Measurements from ENCODE around the gene SLC8A2.

Gene SLC8A2

DNA sequence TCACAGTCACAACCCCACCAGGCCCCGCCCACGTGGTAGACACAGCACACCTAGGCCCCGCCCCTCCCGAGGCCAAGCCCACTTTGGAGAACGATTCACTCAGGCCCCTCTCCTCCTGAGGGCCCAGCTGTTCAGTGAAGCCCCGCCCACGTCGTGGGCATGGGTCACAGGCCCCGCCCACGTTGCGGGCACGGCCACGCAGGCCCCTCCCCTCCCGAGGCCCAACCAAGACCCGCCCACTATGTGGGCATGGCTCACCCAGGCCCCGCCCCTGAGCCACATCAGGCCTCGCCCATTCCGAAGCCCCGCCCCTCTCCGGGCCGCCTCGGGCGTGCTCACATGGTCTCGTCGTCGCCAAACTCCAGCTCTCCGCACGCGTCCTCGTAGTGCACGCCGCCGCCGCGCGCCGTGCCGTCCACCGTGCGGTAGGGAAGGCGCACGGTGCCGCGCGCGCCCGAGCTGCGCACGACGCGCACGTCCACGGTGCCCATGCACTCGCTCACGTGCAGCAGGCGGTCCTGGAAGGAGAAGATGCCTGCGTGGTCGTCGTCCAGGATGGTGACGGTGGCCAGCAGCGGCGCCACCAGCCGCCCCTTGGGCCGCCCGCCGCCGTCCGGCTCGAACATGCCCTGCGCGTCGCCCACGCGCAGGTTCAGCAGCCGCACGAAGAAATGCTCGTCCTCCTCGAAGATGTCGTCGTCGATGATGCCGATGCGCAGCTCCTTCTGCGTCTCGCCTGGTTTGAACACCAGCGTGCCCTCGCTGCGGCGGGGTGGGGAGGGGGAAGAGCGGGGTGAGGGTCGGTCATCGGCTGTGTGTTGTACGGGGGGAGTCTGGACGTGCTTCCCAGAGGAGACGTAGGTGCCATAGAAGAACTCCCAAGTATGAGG lies 24.0 kb downstream of the SLC8A2 start:
- DNase-seq: peak; percentile 48

DNA sequence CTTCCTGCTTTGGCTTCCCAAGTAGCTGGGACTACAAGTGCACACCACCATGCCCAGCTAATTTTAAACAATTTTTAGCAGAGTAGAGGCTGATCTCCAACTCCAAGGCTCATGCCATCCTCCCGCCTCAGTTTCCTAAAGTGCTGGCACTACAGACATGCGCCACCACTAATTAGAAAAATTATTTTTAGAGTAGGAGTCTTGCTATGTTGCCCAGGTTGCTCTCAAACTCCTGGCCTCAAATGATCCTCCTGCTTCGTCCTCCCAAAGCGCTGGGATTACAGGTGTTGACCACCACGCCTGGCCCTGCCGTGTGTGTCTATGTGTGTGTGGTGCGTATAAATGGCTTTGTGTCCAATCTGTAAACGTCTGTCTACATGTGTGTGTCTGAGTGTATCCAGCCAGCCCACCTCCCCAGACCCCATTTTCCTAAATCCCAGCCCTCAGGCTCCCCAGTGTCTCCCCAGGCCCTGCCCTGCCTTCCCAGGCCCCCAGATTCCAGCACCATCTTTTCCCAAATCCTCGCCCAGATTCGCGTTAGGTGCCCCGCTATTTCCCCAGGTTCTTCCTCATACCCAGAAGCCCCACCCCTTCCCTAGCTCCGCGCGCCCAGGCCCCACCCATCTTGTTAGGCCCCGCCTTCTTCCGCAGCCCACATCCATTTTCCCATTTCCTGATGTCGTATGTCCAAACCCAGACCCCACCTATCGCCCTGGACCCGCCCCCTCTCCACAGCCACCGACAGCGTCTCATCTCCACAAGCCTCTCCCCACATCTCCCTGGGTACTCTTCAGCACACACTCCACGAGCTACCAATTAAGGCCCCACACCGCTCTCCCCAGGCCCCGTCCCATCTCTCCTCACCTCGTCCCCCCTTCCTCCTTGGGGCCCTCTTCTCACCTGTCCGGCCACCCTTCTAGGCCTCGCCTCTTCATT lies 24.9 kb downstream of the SLC8A2 start:
- no peak for DNase-seq

DNA sequence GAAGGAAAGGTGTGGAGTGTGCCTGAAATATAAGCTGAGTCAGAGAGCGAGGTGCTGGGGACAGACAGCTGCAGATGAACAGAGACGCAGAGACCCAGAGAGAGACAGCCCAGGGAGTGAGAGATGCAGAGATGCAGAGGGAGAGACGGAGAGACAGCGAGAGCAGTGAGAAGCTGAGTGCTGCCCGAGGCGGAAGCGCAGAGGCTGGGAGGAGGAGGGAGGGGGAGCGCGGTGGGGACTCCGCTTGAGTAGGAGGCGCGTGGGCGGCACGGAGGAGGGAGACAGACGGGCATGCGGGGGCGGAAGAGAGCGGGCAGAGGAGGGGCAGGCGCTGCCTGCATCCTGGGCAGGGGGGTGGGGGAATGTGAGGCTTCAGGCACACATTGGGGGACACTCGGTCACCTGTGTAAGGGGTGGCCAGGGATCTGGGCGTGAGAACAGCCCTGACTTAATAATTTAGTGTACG lies 25.7 kb downstream of the SLC8A2 start:
- peak; percentile 80 for DNase-seq

DNA sequence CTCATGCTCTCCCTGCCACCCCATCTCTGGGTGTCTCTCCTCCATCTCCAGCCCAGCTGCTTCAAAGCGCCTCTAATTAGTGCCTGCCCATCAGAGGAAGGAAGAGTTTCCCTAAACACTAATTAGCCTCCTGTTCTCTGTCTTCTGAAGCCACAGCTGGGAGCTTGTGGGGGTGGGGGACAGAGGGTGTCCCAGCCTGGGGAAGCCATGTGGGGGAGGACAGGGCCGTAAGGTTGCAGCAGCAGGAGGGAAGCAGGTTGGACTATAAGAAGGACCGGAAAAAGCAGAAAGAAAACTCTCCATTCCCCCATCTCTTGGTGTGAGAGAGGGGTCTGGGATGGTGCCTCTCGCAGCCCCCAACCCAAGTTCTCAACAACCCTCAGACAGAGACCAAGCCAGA lies 26.2 kb downstream of the SLC8A2 start:
- DNase-seq: no peak

DNA sequence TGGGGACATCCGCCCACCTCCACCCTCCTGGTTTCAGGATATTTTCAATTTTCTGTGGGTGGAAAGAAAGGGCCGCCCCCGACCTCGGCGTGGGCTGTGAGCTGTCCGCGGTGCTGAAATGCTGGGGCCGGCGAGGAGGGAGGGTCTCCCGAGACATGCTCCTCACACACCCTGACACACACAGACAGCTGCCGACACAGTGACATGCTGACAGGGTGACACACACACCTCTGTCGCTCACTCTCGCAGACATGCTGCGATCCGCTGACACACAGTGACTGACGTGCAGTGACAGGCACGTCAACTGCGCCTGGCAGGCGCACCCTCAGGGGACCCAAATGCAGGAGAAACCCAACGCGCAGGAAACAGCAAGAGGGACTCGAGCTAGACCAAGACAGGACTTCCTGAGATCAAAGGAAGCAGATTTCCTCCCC lies 27.3 kb downstream of the SLC8A2 start:
- DNase-seq: peak; percentile 38

DNA sequence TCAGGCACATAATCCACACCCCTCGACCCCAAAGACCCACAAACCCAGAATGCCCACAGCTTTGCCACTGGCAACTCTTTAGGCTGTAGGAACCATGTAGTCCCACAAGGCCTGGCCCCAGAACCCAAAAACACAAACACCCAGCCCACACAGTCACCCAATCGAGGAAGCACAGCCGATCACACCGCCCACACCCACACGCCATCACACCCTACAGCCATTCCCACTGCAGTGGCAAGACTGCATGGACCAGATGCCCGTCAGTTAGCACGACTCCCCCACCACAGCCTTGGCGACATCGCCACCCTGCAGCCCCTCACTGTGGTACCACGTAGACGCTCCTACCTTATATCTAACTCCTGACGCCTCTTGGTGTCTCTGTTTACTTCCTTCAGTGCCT lies 28.4 kb downstream of the SLC8A2 start:
- no peak for DNase-seq

DNA sequence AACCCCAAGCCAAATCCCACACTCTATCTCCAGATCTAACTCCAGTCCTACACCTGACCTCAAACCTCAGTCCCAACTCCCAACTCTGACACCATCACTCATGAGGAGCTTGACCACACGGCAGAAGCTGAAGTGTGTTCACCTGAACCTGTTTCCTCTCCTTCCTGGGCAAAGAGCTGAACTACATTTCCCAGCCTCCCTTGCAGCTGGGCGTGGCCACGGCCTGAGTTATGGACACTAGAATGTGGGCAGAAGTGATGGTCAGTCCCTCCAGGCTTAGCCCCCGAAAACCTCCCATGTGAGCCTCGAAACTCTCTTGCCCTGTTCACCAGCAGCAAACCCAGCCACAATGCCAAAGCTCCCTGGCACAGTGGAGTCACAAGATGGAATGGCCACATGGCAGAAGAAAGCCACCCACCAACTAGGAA lies 32.9 kb downstream of the SLC8A2 start:
- DNase-seq: no peak

DNA sequence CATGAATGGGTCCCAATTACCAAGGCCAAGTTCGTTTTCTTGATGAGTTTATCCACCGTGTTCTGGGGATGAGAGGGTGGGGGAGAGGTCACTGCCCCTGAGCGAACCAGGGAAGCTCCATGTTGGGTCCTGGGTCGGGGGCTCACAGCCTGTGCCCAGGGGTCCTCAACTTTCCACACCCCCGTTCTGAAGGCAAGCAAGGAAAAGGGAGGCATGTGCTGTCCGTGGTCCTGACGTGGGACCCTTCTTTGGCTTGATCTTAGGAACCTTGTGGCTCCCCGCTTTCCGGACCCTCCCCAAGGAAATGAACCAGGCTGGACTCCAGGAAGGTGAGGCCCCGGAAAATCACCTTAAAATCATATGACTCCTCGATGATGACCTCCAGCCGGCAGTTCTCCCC lies 34.2 kb downstream of the SLC8A2 start:
- DNase-seq: no peak

DNA sequence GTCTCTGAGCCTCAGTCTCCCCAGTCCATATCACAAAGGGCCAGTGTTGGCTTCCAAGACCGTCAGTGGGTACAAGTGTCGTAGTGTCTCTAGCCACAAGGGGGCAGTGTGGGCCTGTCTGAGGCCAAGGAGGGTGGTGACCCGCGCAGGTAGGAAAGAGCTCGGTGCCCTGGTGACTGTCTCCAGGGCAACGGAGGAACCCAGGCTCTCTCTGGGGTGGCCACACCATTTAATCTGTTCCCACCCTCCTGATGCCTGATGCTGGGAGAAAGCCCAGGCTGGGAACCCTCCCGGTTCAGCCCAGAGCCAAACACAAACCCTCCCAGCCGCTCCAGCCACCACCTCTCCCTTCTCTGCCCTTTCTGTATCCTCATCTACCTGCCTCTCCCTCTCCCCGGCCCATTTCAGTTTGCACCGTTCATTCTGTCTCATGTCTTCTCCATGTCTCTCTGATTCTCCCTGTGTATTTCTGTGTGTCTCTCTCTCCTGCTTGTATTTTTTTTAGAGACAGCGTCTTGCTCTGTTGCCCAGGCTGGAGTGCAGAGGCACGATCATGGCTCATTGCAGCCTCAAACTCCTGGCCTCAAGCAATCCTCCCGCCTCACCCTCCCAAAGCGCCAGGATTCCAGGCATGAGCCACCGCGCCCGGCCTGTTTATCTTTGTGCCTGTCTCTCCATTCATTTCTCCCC lies 34.8 kb downstream of the SLC8A2 start:
- peak; percentile 88 for DNase-seq

DNA sequence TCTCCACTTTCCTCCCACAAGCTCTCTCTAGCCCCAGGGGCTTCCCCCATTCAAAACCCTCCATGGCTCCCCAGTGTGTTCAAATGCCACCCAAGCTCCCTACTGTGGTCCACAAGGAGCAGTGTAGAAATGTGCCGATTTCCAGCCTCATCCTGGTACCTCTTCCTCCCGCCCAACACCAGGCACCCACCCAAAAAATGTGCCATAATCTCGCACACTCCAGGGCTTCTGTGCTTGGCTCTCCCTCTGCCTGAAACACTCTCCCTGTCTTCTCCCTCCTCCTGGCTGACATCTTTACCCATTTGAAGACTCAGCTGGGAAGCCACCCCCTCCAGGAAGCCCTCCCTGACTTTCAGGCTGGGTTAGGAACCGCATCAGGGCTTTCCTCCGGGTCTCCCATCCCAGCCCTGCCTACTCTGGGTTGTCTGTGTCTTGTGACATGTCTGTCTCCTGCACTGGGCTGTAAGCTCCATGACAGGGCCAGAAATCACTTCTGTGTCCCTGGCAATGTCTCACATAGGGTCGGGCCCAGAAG lies 35.7 kb downstream of the SLC8A2 start:
- DNase-seq: no peak

DNA sequence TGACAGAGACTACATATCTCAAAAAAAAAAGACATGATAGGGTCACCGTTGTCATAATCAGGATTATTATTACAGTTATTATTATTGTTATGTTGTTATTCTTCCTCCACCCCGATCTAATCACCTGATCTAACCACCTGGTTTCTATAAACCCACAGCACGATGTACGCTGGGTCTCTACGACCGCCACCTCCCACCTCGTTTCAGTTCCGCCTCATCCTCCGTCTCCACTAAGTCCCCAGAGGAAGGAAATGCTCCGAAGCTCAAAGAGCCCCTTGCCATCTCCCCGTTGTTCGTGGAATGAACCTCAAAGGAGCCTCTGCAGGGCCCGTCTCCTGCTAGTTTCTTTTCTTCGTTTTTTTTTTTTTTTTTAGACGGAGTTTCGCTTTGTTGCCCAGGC lies 36.5 kb downstream of the SLC8A2 start:
- no peak for DNase-seq

DNA sequence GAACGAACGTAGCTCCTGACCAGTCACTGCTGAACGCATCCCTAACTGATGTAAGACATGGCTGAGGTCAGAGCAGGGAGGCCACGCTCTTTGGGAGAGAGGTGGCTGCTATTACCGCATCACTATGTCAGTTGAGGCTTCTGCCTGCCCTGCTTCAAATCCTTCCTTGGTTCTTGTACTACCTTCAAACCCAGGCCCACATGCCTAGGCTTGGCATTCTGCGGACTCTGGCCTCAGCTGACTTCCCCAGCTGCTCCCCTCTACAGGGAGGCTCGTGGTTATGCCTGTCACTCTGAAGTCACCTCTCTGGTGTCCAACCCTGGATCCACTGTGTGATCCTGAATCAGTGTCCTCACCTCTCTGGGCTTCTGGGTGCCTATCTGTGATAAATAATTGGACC lies 37.6 kb downstream of the SLC8A2 start:
- DNase-seq: no peak

DNA sequence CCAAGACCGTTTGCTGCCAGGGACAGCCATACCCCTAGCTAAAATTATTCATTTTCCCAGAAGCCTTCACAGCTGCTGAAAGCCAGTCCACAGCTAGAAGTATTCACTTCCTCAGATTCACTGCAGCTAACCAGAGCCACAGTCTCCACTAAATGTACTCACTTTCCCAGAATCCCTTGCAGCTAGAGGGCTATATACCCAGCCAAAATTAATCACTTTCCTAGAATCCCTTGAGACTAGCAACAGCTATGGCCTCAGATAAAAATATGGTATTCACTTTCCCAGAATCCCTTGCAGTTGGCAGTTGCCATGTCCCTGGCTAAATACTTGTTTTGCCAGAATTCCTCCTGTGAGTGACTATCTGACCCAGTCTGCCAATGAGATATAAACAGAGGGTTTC lies 38.6 kb downstream of the SLC8A2 start:
- no peak for DNase-seq

DNA sequence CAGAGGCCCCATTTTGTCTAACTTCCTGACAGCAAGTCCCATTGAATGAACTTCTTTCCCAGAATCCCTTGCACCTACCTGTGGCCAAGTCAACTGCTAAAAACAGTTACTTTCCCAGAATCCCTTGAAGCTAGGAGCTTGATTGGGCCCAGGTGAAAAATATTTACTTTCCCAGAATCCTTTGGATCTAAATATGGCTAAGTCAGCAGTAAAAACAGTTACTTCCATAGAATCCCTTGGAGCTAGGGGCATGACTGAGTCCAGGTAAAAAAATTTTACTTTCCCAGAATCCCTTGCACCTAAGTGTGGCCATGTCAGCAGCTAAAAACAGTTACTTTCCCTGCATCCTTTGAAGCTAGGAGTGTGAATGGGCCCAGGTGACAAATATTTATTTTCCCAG lies 39.2 kb downstream of the SLC8A2 start:
- no peak for DNase-seq

DNA sequence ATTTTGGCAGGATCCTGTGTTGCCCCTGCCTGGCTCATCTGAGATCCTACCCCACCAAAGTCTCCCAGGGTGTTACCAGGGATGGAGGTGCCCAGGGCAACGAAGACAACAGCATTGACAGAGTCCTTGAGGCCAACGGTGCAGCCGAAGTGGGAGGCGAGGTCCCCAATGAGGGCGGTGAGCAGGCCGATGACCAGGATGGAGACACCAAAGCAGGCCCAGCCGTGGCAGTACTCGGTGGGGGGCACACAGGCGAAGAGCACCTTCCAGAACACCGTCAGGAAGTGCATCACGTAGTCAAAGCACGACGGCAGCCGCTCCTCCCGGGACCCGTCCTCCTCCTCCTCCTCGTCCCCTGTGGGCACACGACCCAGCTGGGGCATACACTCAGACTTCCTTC lies 39.6 kb downstream of the SLC8A2 start:
- DNase-seq: no peak

DNA sequence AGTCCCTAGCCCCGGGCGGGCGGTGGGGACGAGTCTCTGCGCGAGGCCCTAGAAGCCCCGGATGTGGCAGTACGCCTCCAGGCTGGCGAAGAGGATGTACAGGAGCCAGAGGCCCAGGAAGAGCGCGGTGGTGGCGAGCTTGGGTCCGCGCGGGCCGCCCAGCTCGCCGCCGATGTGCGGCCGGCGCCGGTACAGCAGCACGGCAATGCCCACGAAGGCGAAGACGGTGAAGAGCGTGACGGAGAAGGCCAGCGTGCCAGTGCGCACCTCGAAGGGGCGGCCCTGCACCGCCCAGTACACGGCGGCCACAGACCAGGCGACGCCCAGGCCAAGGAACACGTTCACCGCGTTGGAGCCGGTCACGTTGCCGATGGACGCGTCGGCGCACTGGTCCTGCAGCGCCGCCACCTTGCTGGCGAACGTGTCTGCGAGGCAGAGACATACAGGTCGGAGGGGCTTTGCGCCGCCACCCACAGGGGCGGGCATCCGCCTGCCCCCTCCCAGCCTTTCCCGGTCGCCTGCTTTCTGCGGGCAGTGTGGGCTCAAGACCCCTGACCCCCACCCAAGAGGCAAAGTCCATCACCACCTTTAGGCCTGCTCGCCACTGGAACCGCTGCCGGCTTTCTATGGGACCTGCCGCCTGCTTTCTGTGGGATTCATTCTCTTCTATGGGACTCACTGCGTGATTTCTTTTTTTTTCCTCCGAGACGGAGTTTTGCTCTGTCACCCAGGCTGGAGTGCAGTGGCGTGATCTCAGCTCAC lies 41.5 kb downstream of the SLC8A2 start:
- DNase-seq: no peak

DNA sequence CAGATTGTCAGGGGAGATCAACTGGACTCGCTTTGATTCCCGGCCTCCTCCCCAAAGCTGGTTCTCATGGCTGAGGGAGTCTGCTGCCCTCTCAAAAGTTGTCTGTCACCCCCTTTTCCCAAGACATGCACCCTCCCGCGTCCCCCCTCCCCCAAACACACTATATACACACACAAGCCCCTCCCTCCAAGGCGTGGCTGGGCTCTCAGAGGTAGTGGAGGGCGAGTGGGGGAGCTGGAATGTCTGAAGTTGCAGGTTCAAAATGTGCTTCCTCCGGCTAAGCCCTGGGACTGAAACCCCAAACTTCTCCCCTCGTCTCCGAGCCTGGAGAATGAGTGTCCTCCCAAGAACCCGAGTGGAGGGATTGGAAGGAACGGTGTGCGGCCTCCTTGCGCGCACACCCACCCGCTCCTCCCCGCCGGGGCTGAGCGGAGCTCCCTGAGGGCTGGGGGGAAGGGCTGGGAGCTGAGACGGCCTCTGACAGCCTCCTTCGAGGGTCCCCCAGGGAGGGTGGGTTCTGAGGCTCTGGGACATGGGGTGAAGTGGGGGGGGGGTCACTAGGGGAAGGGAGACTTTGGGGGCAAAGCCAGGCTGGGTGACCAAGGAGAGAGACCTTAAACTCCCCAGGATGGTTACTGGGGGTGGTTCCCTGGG lies 42.4 kb downstream of the SLC8A2 start:
- DNase-seq: no peak

DNA sequence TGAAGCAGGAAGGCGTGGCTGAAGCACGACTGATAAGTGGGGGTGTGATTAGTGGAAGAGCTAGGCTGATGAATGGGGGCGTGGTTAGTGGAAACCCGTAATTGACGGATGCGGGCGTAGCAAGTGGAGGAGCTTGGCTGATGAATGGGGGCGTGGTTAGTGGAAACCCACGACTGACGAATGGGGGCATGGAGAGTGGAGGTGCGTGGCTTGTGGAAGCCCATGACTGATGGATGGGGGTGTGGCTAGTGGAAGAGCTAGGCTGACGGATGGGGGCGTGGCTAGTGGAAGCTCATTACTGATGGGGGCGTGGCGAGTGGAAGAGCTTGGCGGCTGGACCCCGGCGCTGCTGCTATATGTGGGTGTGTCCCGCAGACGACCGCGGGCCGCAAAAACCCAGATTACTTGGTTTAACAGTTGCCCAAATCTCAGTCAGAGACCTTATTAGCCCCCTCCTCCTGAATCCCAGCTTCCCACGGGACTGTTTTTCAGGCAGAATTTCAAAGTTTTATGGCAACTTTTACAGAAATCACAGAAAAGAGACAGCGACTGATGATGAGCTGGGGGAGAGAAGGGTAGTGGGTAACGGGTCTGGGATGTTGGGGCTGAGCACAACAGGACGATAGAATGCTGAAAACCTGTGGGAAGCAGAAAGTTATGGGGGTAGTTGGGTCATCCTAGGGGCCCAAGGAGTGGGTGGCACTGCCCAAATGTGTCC lies 43.4 kb downstream of the SLC8A2 start:
- peak; percentile 75 for DNase-seq

DNA sequence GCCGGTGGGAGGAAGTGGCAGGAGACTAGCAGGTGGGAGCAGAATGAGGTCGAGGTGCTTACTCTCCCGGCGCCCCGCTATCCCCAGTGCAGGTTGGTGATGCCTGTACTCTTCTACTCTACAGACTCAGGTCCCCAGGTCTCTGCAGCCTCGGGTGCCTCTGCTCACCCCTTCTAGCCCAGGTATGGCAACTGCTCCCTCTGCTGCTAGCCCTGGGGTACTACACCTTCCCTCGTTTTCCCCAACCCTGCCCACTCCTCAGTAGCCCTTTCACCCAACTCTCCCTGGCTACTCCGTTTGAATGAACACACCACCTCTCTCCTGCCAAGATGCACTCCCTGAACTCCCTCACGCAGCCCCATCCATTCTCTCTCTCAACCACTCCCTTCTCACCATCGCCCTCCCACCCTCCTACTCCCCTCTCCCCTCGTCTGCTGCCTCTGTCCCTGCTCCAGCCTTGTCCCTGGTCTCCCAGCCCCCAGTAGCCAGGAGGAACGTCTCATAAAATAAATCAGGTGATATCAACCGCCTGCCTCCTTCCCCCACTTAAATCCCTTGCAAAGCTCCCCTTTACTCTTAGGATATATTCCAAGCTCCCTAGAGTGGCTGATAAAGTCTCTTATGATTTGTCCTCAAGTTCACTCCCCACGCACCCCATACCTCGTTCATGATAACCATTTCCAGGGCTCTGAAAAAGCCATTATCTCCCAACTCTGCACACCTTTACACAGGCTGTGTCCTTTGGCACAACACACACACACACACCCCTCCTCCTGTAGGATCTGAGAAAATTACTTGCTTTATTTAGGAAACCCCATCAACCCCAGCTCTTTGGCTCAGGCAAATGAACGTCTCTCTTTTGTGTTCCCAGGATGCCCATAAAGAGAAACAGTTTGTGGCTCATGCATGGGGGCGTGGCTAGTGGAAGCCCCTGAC lies 44.2 kb downstream of the SLC8A2 start:
- DNase-seq: peak; percentile 67

All from activated CD8-positive, alpha-beta memory T cell treated with anti-CD3 and anti-CD28 coated beads, Interleukin-2, amount 50 U/mL, for 4 hours (primary cell).